HepG2 (cell line): ENCODE measurements around the gene COMMD2. TPM values are rescaled to one million over a fixed set of nuclear protein-coding genes. Genes with fewer than 3 reads are reported as not detected.
A peak's percentile ranks its signal among the peaks of the same experiment; 100 is the strongest.

Source experiments
- ATF5 ChIP-seq: sonication (generic); formaldehyde crosslinking; IDR thresholded peaks from 2 replicates; pipeline ENCODE4 v1.4.0; 2020; ENCODE audit warnings: mild to moderate bottlenecking, low read depth, missing genetic modification reagents
- GATAD2A ChIP-seq: IDR thresholded peaks from 2 replicates; pipeline ENCODE4 v1.6.1; 2016
- HDAC2 ChIP-seq: sonication (generic); formaldehyde crosslinking; IDR thresholded peaks from 2 replicates; pipeline ENCODE4 v1.4.0; 2020; ENCODE audit warnings: missing genetic modification reagents
- HNRNPL ChIP-seq: fragments of 200-400 bp; formaldehyde crosslinking; IDR thresholded peaks from 2 replicates; pipeline ENCODE4 v1.6.1; 2017; ENCODE audit warnings: mild to moderate bottlenecking, low read depth, low read length
- HOXD1 ChIP-seq: sonication (generic); formaldehyde crosslinking; IDR thresholded peaks from 2 replicates; pipeline ENCODE4 v1.5.0; 2020; ENCODE audit warnings: missing genetic modification reagents
- MED13 ChIP-seq: sonication (generic); formaldehyde crosslinking; IDR thresholded peaks from 2 replicates; pipeline ENCODE4 v1.5.0; 2020; ENCODE audit warnings: missing genetic modification reagents
- MXD1 ChIP-seq: sonication (generic); formaldehyde crosslinking; IDR thresholded peaks from 2 replicates; pipeline ENCODE4 v1.4.0; 2020; ENCODE audit warnings: mild to moderate bottlenecking, missing genetic modification reagents
- NFAT5 ChIP-seq: sonication (generic); formaldehyde crosslinking; IDR thresholded peaks from 2 replicates; pipeline ENCODE4 v1.4.0; 2020; ENCODE audit warnings: missing genetic modification reagents
- NFKB2 ChIP-seq: sonication (generic); formaldehyde crosslinking; IDR thresholded peaks from 2 replicates; pipeline ENCODE4 v1.4.0; 2020; ENCODE audit warnings: missing genetic modification reagents, borderline replicate concordance
- RARA ChIP-seq: IDR thresholded peaks from 2 replicates; pipeline ENCODE4 v1.6.1; 2016; ENCODE audit warnings: missing genetic modification reagents, missing compliant biosample characterization
- SKIL ChIP-seq: sonication (generic); formaldehyde crosslinking; IDR thresholded peaks from 2 replicates; pipeline ENCODE4 v1.8.0; 2022; ENCODE audit warnings: missing genetic modification reagents, mild to moderate bottlenecking, moderate library complexity, borderline replicate concordance
- SP140L ChIP-seq: sonication (generic); formaldehyde crosslinking; IDR thresholded peaks from 2 replicates; pipeline ENCODE4 v1.4.0; 2020; ENCODE audit warnings: missing genetic modification reagents, borderline replicate concordance
- SP4 ChIP-seq: sonication (generic); formaldehyde crosslinking; IDR thresholded peaks from 2 replicates; pipeline ENCODE4 v1.8.1; 2023; ENCODE audit warnings: mild to moderate bottlenecking, missing genetic modification reagents
- ZNF574 ChIP-seq: sonication (generic); formaldehyde crosslinking; IDR thresholded peaks from 2 replicates; pipeline ENCODE4 v1.4.0; 2020; ENCODE audit warnings: missing genetic modification reagents
- ZNF598 ChIP-seq: sonication (generic); formaldehyde crosslinking; IDR thresholded peaks from 2 replicates; pipeline ENCODE4 v1.5.1; 2020; ENCODE audit warnings: mild to moderate bottlenecking, missing genetic modification reagents, borderline replicate concordance
- ZNF619 ChIP-seq: sonication (generic); formaldehyde crosslinking; IDR thresholded peaks from 2 replicates; pipeline ENCODE4 v1.4.0; 2020; ENCODE audit warnings: mild to moderate bottlenecking, missing genetic modification reagents
- ZNF879 ChIP-seq: sonication (generic); formaldehyde crosslinking; IDR thresholded peaks from 2 replicates; pipeline ENCODE4 v1.8.1; 2023; ENCODE audit warnings: missing genetic modification reagents
- ZSCAN12 ChIP-seq: sonication (generic); formaldehyde crosslinking; IDR thresholded peaks from 2 replicates; pipeline ENCODE4 v1.9.0; 2021; ENCODE audit warnings: mild to moderate bottlenecking, missing genetic modification reagents
- polyA plus RNA-seq, 8 experiments: library from polyadenylated mRNA; depleted of rRNA in 3 of 8; stranded (reverse) in 7 of 8; unstranded in 1 of 8; fragments of >200 nt; fragmentation: Illumina TruSeq in 4 of 8; extraction: Trizol in 4 of 8; gene quantifications; 2 replicates each; pipeline versions ENCODE4 v1.2.1 to v1.2.3, GENCODE V29; 2011 to 2016; ENCODE audit warnings: low read depth in 4 of 8, missing spikeins in 1 of 8, mixed read lengths in 1 of 8; ENCODE audit not compliant: insufficient read depth in 1 of 8
- total RNA-seq, 5 experiments: library from RNA; depleted of rRNA; stranded (reverse); fragments of >200 nt; fragmentation: Illumina TruSeq; extraction: Trizol; gene quantifications; 2 replicates each; pipeline ENCODE4 v1.2.3, GENCODE V29; 2016; ENCODE audit warnings: low read depth in 1 of 5

Gene COMMD2
- total and polyA plus RNA-seq, 2 of the 13 experiments (the other 11 are each of a cell fraction or from before 2014, with no cell fraction given), result 33.0 to 57.6 TPM

- TF ChIP-seq ZSCAN12 (CRISPR knock-in tag) (no peak; the same call in 1 of the 2 replicates), NFKB2 (peak; percentile 93; the same call in 1 of the 2 replicates), HDAC2 (CRISPR knock-in tag) (peak; percentile 95), HOXD1 (CRISPR knock-in tag) (peak; percentile 55; the same call in 1 of the 2 replicates), MED13 (peak; percentile 59; the same call in 1 of the 2 replicates), ATF5 (no peak), GATAD2A (CRISPR knock-in tag) (peak; percentile 89), RARA (CRISPR knock-in tag) (peak; percentile 58; the same call in 1 of the 2 replicates), SP140L (CRISPR knock-in tag) (peak; percentile 89; the same call in 1 of the 2 replicates), ZNF574 (CRISPR knock-in tag) (peak; percentile 96), ZNF619 (CRISPR knock-in tag) (peak; percentile 98), ZNF879 (CRISPR knock-in tag) (no peak), HNRNPL (no peak), NFAT5 (peak; percentile 81; the same call in 1 of the 2 replicates), SP4 (CRISPR knock-in tag) (peak; percentile 82), ZNF598 (CRISPR knock-in tag) (peak; percentile 70; the same call in 1 of the 2 replicates), MXD1 (CRISPR knock-in tag) (0 out of 2 replicates have a peak, but pooled peaks have one; percentile 37), SKIL (no peak)
These were observed at the start of gene COMMD2 (continued) for GRCh38 chr3:149752051-149752787.
